ENCODE data around the gene NAA38. TPM values are rescaled to one million over a fixed set of nuclear protein-coding genes. Genes with fewer than 3 reads are reported as not detected.
A peak's percentile ranks its signal among the peaks of the same experiment; 100 is the strongest.

The NAA38 gene
- total RNA-seq, 1 donor from 2014 or later = 58.7 TPM

DNA sequence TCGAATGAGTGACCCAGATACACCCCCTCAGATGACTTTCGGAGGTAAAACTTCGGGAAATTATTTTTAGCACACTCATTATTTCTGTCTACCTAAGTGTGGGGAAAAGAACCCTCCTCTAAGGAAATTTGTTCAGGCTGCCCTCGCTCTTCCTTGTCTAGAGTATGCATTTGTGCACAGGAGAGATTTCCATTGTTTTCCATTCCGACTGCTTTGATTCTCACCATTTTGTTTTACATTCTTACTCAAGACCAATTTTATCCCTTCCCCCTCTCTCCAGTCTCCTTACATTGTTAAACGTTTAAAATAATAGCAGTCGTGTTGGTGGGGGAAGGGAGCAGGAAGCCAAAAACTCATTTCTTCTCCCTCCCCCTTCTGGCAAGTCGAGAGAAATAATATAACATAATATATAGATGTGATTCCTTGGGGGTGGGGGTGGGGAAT lies 29.7 kb upstream of the NAA38 start:
- TF ChIP-seq, protein P1, sequence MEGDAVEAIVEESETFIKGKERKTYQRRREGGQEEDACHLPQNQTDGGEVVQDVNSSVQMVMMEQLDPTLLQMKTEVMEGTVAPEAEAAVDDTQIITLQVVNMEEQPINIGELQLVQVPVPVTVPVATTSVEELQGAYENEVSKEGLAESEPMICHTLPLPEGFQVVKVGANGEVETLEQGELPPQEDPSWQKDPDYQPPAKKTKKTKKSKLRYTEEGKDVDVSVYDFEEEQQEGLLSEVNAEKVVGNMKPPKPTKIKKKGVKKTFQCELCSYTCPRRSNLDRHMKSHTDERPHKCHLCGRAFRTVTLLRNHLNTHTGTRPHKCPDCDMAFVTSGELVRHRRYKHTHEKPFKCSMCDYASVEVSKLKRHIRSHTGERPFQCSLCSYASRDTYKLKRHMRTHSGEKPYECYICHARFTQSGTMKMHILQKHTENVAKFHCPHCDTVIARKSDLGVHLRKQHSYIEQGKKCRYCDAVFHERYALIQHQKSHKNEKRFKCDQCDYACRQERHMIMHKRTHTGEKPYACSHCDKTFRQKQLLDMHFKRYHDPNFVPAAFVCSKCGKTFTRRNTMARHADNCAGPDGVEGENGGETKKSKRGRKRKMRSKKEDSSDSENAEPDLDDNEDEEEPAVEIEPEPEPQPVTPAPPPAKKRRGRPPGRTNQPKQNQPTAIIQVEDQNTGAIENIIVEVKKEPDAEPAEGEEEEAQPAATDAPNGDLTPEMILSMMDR (IDR thresholded peaks at IDR 0.05) = no peak

DNA sequence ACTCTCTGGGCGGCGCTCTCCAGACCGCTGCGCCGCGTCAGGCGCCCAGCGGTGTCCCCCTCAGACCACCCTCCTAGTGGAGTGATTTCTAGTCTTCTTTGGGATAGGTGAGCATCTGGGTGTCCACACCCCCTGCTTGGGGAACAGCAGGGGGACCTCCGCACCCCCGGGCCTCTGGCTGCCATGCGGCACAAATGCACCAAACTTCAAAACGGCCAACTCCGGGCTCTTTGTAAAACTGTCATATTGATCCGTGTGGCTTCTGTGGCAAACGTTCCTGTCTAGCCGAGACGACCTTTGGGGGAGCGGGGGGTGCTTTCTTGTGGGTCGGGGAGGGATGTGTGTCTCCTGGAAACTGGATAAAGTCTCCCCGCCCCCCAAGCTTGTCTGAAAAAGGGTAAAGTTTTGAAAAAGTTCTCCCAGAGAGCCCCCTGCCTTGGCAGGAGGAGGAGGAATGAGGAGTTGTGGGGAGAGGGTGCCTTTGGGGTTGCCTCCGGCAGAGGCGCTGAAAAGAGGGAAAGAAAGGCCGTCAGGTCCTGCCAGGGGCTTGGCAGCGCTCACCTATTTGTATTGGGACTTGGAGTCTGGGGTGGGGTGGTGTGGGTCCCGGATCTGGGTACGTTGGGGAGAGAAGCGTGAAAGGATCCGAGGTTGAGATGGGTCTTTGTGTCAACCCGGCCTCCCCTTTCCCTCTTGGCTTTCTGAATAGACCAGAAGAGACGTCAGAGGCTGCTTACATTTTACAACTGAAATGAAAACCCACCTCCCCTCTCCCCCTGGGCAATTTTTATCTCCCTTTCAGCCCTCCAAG lies 29.1 kb upstream of the NAA38 start:
- Histone ChIP-seq H3K36me3 (peaks cover 13% of the 10 kb centered on the region), H3K4me3 (peak overlapping the region; percentile 88), H3K4me1 (peaks cover 53% of the 10 kb centered on the region), H3K27ac (peak overlapping the region; percentile 90), H3K27me3 (no peaks in the 10 kb centered on the region), H3K9me3 (no peaks in the 10 kb centered on the region)
- TF ChIP-seq, protein P1 (IDR thresholded peaks at IDR 0.05) = no peak
- intact Hi-C loops (cut with DNase I) = no loop called here
- DNase-seq (no peak), ATAC-seq (no peak)

More for the DNA sequence above, 29.7 kb upstream of the NAA38 start:
- Histone ChIP-seq H3K27ac (peak overlapping the region; percentile 90), H3K9me3 (no peaks in the 10 kb centered on the region), H3K4me1 (peaks cover 51% of the 10 kb centered on the region), H3K36me3 (peaks cover 20% of the 10 kb centered on the region), H3K27me3 (no peaks in the 10 kb centered on the region), H3K4me3 (peak overlapping the region; percentile 88)
- DNase-seq (no peak), ATAC-seq (no peak)
- intact Hi-C loops (cut with DNase I) = no loop called here

DNA sequence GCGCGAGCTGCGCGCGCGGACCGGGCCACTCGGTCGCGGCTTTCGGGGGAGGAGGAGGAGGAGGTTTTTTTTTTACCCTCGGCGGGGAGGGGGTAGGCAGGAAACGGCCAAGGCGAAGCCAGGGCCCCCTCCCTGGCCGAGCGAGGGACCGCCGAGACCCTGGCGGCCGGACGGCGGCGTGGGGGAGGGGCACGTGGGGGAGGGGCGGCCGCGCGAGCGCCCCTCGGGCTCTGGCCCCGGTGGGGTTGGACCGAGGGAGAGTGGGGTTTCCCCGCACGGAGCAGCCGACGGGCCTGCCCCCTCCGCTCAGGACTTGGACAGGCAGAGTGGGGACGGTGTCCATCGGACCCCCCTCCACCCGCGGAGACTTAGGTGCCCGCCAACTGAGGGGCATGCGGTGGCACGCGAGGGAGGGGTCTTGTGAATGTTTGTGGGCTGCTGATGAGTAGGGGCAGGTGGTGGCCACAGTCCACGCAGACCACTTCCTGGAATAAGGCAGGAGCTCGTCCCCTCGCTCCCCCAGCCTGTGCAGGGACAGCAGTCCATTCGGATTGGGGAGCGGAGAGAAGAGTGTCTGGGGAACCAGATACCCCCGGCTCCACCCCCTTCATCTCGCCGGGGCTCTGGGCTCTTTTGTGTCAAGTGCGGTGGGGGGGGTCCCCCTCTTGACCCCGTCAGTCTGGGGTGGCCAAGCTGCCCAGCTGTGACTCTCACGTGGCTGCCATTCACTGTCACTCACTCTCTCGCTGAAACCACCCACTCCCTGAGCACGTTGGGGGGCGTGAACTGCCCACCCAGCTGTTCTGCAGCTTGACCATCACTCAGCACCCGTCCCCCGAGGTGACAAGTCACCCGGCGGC lies 28.2 kb upstream of the NAA38 start:
- peaks cover 60% of the 10 kb centered on the region for H3K4me1 ChIP-seq

DNA sequence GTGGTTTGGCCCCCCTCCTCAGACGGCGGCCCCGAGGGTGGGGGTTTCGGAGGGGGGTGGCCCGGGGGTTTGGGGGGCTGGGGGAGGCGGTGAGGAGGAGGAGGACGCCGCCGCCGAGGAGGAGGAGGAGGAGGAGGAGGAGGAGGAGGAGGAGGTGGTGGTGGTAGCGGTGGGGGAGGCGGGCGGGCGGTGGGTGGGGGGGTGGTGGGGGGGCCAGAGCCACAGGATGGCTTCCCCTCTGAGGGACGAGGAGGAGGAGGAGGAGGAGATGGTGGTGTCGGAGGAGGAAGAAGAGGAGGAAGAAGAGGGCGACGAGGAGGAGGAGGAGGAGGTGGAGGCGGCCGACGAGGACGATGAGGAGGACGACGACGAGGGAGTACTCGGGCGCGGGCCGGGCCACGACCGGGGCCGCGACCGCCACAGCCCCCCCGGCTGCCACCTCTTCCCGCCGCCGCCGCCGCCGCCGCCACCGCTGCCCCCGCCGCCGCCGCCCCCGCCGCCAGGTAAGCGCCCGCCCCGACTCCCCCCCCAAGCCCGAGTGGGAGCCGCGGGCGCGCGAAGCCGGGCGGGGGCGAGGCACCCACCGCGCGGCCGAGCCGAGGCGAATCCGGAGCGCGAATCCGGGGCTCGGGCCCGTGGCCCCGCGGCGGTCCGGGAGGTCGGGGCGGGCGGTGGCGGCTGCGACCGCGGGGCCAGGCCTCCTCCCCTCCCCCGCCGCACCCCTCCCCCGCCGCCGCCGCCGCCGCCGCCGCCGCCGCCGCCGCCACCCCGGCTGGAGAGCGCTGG lies 27.4 kb upstream of the NAA38 start:
- TF ChIP-seq, protein P1 (IDR thresholded peaks at IDR 0.05) = no peak
- H3K9me3 ChIP-seq = no peaks in the 10 kb centered on the region
- peak overlapping the region; percentile 90 for H3K27ac ChIP-seq
- H3K36me3 ChIP-seq = peaks cover 2% of the 10 kb centered on the region
- ATAC-seq = peak; percentile 4
- H3K27me3 ChIP-seq = no peaks in the 10 kb centered on the region
- H3K4me3 ChIP-seq = peak overlapping the region; percentile 88
- intact Hi-C loops (cut with DNase I) = no loop called here
- H3K4me1 ChIP-seq = peaks cover 62% of the 10 kb centered on the region
- DNase-seq = peak; percentile 77

More for the DNA sequence above, 28.2 kb upstream of the NAA38 start:
- TF ChIP-seq, protein P1 (IDR thresholded peaks at IDR 0.05) = no peak
- peaks cover 5% of the 10 kb centered on the region for H3K36me3 ChIP-seq
- H3K4me3 ChIP-seq = peak overlapping the region; percentile 88
- peak overlapping the region; percentile 90 for H3K27ac ChIP-seq
- DNase-seq (peak; percentile 81), ATAC-seq (peak; percentile 4)
- intact Hi-C loops (cut with DNase I) = no loop called here
- H3K9me3 ChIP-seq = no peaks in the 10 kb centered on the region
- H3K27me3 ChIP-seq = no peaks in the 10 kb centered on the region

DNA sequence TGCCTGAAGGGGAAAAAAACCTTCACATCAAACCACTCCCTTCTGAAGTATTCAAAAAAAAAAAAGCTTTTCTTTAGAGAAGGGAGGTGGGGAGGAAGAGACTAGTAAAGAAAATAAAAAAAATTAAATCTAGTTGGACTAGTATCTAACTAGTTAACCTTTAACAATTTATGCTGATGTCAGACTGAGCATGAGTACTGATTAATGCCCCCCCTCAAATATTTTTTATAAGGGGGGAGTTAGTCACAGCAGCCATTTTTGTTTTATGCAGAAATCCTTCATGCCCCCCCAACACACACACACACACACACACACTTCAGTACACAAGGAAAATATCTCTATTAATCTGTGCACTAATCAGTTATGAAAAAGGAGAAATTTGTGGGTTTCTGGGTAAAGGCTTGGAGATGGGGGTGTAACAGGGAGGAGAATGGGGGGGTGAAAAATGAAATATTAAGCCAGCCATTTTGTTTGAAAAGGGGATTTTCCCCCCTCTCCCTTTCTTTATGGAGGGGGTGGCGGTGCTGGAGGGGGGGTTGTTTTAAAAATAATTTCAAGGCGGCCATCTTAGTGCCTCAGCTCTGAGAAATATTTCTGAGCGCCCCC lies 26.5 kb upstream of the NAA38 start:
- Histone ChIP-seq H3K4me1 (peaks cover 53% of the 10 kb centered on the region), H3K27ac (peak overlapping the region; percentile 63), H3K4me3 (peak overlapping the region; percentile 40), H3K27me3 (no peaks in the 10 kb centered on the region), H3K36me3 (peaks cover 10% of the 10 kb centered on the region), H3K9me3 (no peaks in the 10 kb centered on the region)
- TF ChIP-seq, protein P1 (IDR thresholded peaks at IDR 0.05) = no peak
- ATAC-seq (no peak), DNase-seq (no peak)
- intact Hi-C loops (cut with DNase I) = no loop called here

Data from upper lobe of right lung (tissue), 1 donor.